WI38 (cell line): ENCODE results near the gene RFPL2.

Source experiments
- H3K4me3 ChIP-seq: 2 replicates; pipeline ENCODE4 v1.5.1; 2011; ENCODE audit warnings: low read depth, mild to moderate bottlenecking, control low read depth, low read length
- TF ChIP-seq, protein P1 (sequence below): IDR thresholded peaks from 2 replicates; pipeline ENCODE4 v1.5.1; 2012; ENCODE audit warnings: low read depth, mild to moderate bottlenecking, control low read depth, low read length

RFPL2 gene

DNA sequence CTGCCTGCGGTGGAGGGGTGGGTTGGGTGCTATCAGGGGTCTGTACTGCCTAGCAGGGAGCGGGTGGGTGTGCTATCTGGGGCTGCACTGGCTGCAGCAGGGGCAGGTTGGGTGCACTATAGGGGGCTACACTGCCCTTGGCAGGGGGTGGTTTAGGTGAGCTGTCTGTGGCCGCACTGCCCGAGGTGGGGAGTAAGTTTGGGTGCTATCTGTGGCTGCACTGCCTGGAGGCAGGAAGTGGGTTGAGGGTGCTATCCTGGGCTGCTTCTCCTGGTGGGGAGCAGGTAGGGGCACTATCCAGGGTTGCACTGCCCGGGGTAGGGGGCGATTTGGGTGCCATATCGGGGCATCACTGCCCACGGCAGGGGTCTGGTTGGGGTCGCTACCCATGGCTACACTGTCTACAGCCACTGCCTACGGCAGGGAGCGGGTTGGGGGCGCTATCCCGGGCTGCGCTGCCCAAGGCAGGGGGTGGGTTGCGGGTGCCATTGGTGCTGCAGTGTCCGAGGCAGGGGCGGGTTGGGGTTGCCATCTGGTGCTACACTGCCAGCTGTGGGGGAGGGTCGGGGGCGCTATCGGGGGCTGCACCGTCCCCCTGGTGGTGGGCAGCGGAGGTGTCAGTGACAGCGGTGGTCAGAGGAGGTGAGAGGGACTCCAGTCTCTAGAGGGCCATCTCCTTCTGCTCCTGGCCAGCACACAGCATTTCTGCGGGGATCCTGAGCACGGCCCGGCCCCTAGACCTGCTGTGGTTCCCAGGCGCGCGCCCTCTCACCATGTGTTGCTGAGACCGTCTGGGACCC lies 1.3 kb upstream of the RFPL2 start:
- no peak overlapping the region for H3K4me3 ChIP-seq
- TF ChIP-seq, protein P1, sequence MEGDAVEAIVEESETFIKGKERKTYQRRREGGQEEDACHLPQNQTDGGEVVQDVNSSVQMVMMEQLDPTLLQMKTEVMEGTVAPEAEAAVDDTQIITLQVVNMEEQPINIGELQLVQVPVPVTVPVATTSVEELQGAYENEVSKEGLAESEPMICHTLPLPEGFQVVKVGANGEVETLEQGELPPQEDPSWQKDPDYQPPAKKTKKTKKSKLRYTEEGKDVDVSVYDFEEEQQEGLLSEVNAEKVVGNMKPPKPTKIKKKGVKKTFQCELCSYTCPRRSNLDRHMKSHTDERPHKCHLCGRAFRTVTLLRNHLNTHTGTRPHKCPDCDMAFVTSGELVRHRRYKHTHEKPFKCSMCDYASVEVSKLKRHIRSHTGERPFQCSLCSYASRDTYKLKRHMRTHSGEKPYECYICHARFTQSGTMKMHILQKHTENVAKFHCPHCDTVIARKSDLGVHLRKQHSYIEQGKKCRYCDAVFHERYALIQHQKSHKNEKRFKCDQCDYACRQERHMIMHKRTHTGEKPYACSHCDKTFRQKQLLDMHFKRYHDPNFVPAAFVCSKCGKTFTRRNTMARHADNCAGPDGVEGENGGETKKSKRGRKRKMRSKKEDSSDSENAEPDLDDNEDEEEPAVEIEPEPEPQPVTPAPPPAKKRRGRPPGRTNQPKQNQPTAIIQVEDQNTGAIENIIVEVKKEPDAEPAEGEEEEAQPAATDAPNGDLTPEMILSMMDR: no peak

- no peak overlapping the region for H3K4me3 ChIP-seq
- TF ChIP-seq, protein P1: no peak
Observed at GRCh38 chr22:32204040-32204855, 625 bp downstream of the RFPL2 start.

- no peak overlapping the region for H3K4me3 ChIP-seq
- TF ChIP-seq, protein P1: no peak
Observed at GRCh38 chr22:32203181-32204039, 1.5 kb downstream of the RFPL2 start.

DNA sequence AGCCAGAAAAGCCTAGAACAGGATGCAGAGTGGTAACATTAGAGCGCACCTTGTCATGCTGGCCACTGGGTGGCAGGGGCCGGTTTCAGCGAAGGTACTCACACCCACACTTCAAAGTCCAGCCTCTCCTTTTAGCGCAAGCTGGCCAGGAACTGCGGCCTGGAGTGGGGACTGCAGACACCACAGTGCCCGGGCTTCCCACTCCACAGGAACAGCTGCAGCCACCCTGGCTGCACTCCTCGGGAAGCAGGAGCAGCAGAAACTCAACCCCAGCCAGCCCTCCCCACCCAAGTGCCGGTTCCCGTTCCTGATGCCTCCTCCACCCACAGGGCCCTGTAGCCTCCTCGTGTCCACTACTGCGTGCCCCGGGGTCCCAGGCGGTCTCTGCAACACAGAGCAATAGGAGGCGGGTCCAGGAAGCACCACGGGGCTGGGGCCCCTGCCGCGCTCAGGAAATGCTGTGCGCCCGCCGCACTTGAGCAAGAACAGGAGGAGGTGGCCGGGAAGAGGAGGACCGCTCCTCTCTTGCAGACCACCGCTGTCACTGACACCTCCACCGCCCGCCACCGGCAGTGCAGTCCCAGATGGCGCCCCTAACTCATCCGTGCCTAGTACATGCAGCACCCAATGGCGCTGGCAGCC lies 2.2 kb downstream of the RFPL2 start:
- H3K4me3 ChIP-seq: no peak overlapping the region
- TF ChIP-seq, protein P1: no peak

- TF ChIP-seq, protein P1: no peak
- H3K4me3 ChIP-seq: no peak overlapping the region
Observed at GRCh38 chr22:32202161-32202538, 2.7 kb downstream of the RFPL2 start.

DNA sequence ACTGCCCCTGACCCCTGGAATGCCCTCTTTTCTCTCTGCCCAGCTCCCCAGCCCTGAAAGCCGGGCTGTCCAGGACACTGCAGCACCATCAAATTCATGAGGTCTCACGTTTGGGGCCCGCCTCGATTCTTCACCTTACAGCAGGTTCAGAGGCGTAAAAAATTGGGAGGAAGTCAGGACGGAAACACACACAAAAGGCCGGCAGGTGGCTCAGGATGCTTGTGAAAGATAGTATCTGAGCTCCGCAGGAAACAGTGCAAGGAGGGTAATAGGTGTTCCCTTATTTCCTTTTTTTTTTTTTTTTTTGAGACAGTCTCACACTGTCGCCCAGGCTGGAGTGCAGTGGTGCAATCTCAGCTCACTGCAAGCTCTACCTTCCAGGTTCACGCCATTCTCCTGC lies 4.1 kb downstream of the RFPL2 start:
- no peak overlapping the region for H3K4me3 ChIP-seq
- TF ChIP-seq, protein P1: no peak
